Measurements from ENCODE around the gene RNASE2.

DNA sequence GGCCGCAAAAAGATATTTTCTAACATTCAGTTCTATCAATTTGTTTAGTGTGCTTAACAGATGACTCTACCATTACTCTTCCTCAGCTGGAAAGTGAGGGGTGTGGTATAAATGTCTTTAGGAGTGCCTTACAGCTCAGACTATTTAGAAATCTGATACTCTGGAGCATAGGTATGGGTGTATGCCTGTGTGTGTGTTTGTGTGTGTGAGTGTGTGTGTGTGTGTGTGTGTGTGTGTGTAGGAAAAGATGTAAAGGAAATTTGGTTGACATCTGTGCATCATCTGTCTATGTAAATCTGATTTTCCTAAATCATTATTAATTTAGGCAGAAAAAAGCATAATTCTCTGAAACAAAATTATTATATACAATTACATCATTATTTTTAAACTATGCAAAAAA, 48.1 kb upstream of the RNASE2 start:
- TF ChIP-seq, protein P1, sequence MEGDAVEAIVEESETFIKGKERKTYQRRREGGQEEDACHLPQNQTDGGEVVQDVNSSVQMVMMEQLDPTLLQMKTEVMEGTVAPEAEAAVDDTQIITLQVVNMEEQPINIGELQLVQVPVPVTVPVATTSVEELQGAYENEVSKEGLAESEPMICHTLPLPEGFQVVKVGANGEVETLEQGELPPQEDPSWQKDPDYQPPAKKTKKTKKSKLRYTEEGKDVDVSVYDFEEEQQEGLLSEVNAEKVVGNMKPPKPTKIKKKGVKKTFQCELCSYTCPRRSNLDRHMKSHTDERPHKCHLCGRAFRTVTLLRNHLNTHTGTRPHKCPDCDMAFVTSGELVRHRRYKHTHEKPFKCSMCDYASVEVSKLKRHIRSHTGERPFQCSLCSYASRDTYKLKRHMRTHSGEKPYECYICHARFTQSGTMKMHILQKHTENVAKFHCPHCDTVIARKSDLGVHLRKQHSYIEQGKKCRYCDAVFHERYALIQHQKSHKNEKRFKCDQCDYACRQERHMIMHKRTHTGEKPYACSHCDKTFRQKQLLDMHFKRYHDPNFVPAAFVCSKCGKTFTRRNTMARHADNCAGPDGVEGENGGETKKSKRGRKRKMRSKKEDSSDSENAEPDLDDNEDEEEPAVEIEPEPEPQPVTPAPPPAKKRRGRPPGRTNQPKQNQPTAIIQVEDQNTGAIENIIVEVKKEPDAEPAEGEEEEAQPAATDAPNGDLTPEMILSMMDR (IDR thresholded peaks at IDR 0.05; ENCODE audit: insufficient read depth, low read length, poor library complexity, severe bottlenecking) = no peak
- TF ChIP-seq EZH2phosphoT487 (conservative IDR thresholded peaks at IDR 0.05; ENCODE audit: low read length) = no peak

All from SU-DHL-6 (cell line).